OCI-LY7 (cell line): ENCODE results near the gene COBL. TPM values are rescaled to one million over a fixed set of nuclear protein-coding genes. Genes with fewer than 3 reads are reported as not detected.

Source experiments
- BruUV-seq: library from RNA; stranded (reverse); fragments of 400-500 nt; replicated peaks from 2 replicates; lab custom pipeline; 2021; lab: Mats Ljungman, UMichigan
- CTCF ChIA-PET: fragments of 300-600 bp; sonication (Branson Sonifier 250); formaldehyde crosslinking; loops from one replicate; lab custom pipeline; 2022; ENCODE audit warnings: antibody characterized with exemption; ENCODE audit not compliant: unreplicated experiment; lab: Charles Lee
- POLR2A ChIA-PET: fragments of 300-600 bp; sonication (Branson Sonifier 250); formaldehyde crosslinking; loops from one replicate; lab custom pipeline; 2022; ENCODE audit warnings: antibody characterized with exemption; lab: Charles Lee
- DNase-seq: peaks from one replicate; pipeline ENCODE4 v3.0.0-alpha.2; 2015; ENCODE audit warnings: low spot score
- H2AFZ ChIP-seq: fragments of 200-600 bp; sonication (generic), shearing (Covaris generic); 2 replicates; pipeline ENCODE4 v1.6.1; 2014; ENCODE audit warnings: mild to moderate bottlenecking, antibody characterized with exemption, low read length, moderate library complexity
- H3K27ac ChIP-seq: fragments of 200-600 bp; sonication (generic); 2 replicates; pipeline ENCODE4 v1.5.1; 2014; ENCODE audit warnings: mixed run types, low read depth, mild to moderate bottlenecking, moderate library complexity, low read length, inconsistent platforms; ENCODE audit not compliant: poor library complexity, severe bottlenecking
- H3K36me3 ChIP-seq: fragments of 200-600 bp; sonication (generic); 2 replicates; pipeline ENCODE4 v1.6.1; 2014; ENCODE audit warnings: mild to moderate bottlenecking, antibody characterized with exemption, low read length, moderate library complexity, mixed read lengths; ENCODE audit not compliant: insufficient read depth
- H3K4me1 ChIP-seq: fragments of 200-600 bp; sonication (generic); 2 replicates; pipeline ENCODE4 v1.5.1; 2014; ENCODE audit warnings: mild to moderate bottlenecking, low read length; ENCODE audit not compliant: insufficient read depth, poor library complexity, severe bottlenecking
- H3K4me2 ChIP-seq: fragments of 200-600 bp; sonication (generic); 2 replicates; pipeline ENCODE4 v1.6.1; 2014; ENCODE audit warnings: mild to moderate bottlenecking, low read length
- H3K4me3 ChIP-seq: fragments of 200-600 bp; sonication (generic); 2 replicates; pipeline ENCODE4 v1.5.1; 2014; ENCODE audit warnings: mild to moderate bottlenecking, low read depth, low read length; ENCODE audit not compliant: poor library complexity, severe bottlenecking
- H3K79me2 ChIP-seq: fragments of 200-600 bp; sonication (generic); 2 replicates; pipeline ENCODE4 v1.6.1; 2016; ENCODE audit warnings: low read depth, mild to moderate bottlenecking, low read length, moderate library complexity, mixed read lengths; ENCODE audit not compliant: insufficient read depth
- H3K9me2 ChIP-seq: fragments of 200-600 bp; sonication (generic); 2 replicates; pipeline ENCODE4 v1.6.1; 2016; ENCODE audit warnings: mild to moderate bottlenecking, low read length, mixed read lengths; ENCODE audit not compliant: insufficient read depth
- H3K9me3 ChIP-seq: fragments of 200-600 bp; sonication (generic); 2 replicates; pipeline ENCODE4 v1.6.1; 2014; ENCODE audit warnings: mild to moderate bottlenecking, mixed run types, low read length, mixed read lengths
- H4K20me1 ChIP-seq: fragments of 200-600 bp; sonication (generic); 2 replicates; pipeline ENCODE4 v1.6.1; 2014; ENCODE audit warnings: mild to moderate bottlenecking, antibody characterized with exemption, low read length, moderate library complexity, mixed read lengths; ENCODE audit not compliant: insufficient read depth
- CTCF ChIP-seq: fragments of 200-600 bp; sonication (generic); conservative IDR thresholded peaks from 2 replicates; pipeline ENCODE4 v1.5.1; 2014; ENCODE audit warnings: mild to moderate bottlenecking, antibody characterized with exemption, low read length, moderate library complexity, mixed read lengths
- EZH2phosphoT487 ChIP-seq: fragments of 200-600 bp; sonication (generic); IDR thresholded peaks from 2 replicates; pipeline ENCODE4 v1.6.1; 2018; ENCODE audit warnings: low read depth, borderline replicate concordance, mild to moderate bottlenecking, mixed run types, antibody characterized with exemption, low read length, moderate library complexity, mixed read lengths
- intact Hi-C: fragments of 100-400 bp; cut with micrococcal nuclease; formaldehyde crosslinking; loops from one replicate; pipeline ENCODE4 v1.10.0; 2022; ENCODE audit not compliant: unreplicated experiment
- total RNA-seq, 2 experiments: library from RNA; depleted of rRNA in 1 of 2; stranded (reverse); fragments of >200 nt in 1 of 2; shearing (Covaris generic) in 1 of 2; gene quantifications; 2 replicates each; pipeline ENCODE4 v1.2.3, GENCODE V29; 2014 to 2022

Gene COBL
- total RNA-seq, 2 experiments from 2014 or later = not detected

GRCh38 chr7:51249187-51249945 lies 67.2 kb downstream of the COBL start:
- BruUV-seq = no TSS peak
- Histone ChIP-seq H2AFZ (no peak overlapping the region), H3K4me2 (no peak overlapping the region), H3K4me3 (no peak overlapping the region), H3K4me1 (no peaks in the 10 kb centered on the region), H3K36me3 (no peaks in the 10 kb centered on the region), H3K27ac (no peak overlapping the region), H3K79me2 (no peaks in the 10 kb centered on the region), H4K20me1 (no peaks in the 10 kb centered on the region), H3K9me3 (no peaks in the 10 kb centered on the region), H3K9me2 (no peaks in the 10 kb centered on the region)
- CTCF ChIA-PET = no interaction called here
- POLR2A ChIA-PET = no interaction called here
- no peak for DNase-seq
- intact Hi-C loops = no loop called here
- TF ChIP-seq EZH2phosphoT487 = no peak
- no peak for TF ChIP-seq CTCF

- ChIA-PET CTCF (no interaction called here), POLR2A (no interaction called here)
- TF ChIP-seq EZH2phosphoT487 (no peak), CTCF (no peak)
- BruUV-seq = no TSS peak
- H3K4me2 ChIP-seq = no peak overlapping the region
- intact Hi-C loops = no loop called here
- no peaks in the 10 kb centered on the region for H4K20me1 ChIP-seq
- H3K79me2 ChIP-seq = no peaks in the 10 kb centered on the region
- DNase-seq = no peak
- H2AFZ ChIP-seq = no peak overlapping the region
- H3K9me3 ChIP-seq = no peaks in the 10 kb centered on the region
- H3K9me2 ChIP-seq = no peaks in the 10 kb centered on the region
- no peak overlapping the region for H3K27ac ChIP-seq
- no peak overlapping the region for H3K4me3 ChIP-seq
- no peaks in the 10 kb centered on the region for H3K36me3 ChIP-seq
- H3K4me1 ChIP-seq = no peaks in the 10 kb centered on the region
These were observed 70.1 kb downstream of the COBL start for GRCh38 chr7:51246258-51247245.
